HepG2 (cell line): ENCODE data around the gene TMEM167B. TPM values are rescaled to one million over a fixed set of nuclear protein-coding genes. Genes with fewer than 3 reads are reported as not detected.

Experiments
- EED ChIP-seq: sonication (generic); formaldehyde crosslinking; IDR thresholded peaks from 2 replicates; pipeline ENCODE4 v1.5.0; 2020; ENCODE audit warnings: mild to moderate bottlenecking, missing genetic modification reagents
- FOXP4 ChIP-seq: sonication (generic); formaldehyde crosslinking; IDR thresholded peaks from 2 replicates; pipeline ENCODE4 v1.4.0; 2020; ENCODE audit warnings: missing genetic modification reagents
- GATAD1 ChIP-seq: IDR thresholded peaks from 2 replicates; pipeline ENCODE4 v1.6.1; 2016; ENCODE audit warnings: missing genetic modification reagents, missing compliant biosample characterization
- TERF1 ChIP-seq: sonication (generic); formaldehyde crosslinking; IDR thresholded peaks from 2 replicates; pipeline ENCODE4 v1.8.0; 2022; ENCODE audit warnings: mild to moderate bottlenecking, missing genetic modification reagents, moderate library complexity
- ZBTB49 ChIP-seq: sonication (generic); formaldehyde crosslinking; IDR thresholded peaks from 2 replicates; pipeline ENCODE4 v1.4.0; 2020; ENCODE audit warnings: missing genetic modification reagents, borderline replicate concordance
- ZNF124 ChIP-seq: sonication (generic); formaldehyde crosslinking; IDR thresholded peaks from 2 replicates; pipeline ENCODE4 v1.4.0; 2020; ENCODE audit warnings: missing genetic modification reagents
- ZNF160 ChIP-seq: sonication (generic); formaldehyde crosslinking; IDR thresholded peaks from 2 replicates; pipeline ENCODE4 v1.8.0; 2022; ENCODE audit warnings: mild to moderate bottlenecking, inconsistent platforms, missing genetic modification reagents
- ZNF17 ChIP-seq: sonication (generic); formaldehyde crosslinking; IDR thresholded peaks from 2 replicates; pipeline ENCODE4 v1.5.0; 2020; ENCODE audit warnings: mild to moderate bottlenecking, missing genetic modification reagents
- ZNF256 ChIP-seq: sonication (generic); formaldehyde crosslinking; conservative IDR thresholded peaks from 2 replicates; pipeline ENCODE4 v1.4.0; 2020; ENCODE audit warnings: missing genetic modification reagents
- ZNF275 ChIP-seq: sonication (generic); formaldehyde crosslinking; IDR thresholded peaks from 2 replicates; pipeline ENCODE4 v1.8.0; 2022; ENCODE audit warnings: missing genetic modification reagents, mild to moderate bottlenecking, inconsistent platforms, borderline replicate concordance
- ZNF281 ChIP-seq: sonication (generic); formaldehyde crosslinking; IDR thresholded peaks from 2 replicates; pipeline ENCODE4 v1.4.0; 2020; ENCODE audit warnings: missing genetic modification reagents, borderline replicate concordance
- ZNF512B ChIP-seq: sonication (generic); formaldehyde crosslinking; IDR thresholded peaks from 2 replicates; pipeline ENCODE4 v1.5.1; 2020; ENCODE audit warnings: missing genetic modification reagents, mild to moderate bottlenecking, borderline replicate concordance
- ZNF530 ChIP-seq: sonication (generic); formaldehyde crosslinking; IDR thresholded peaks from 2 replicates; pipeline ENCODE4 v1.5.0; 2020; ENCODE audit warnings: low read depth, mild to moderate bottlenecking, missing genetic modification reagents
- ZNF605 ChIP-seq: sonication (generic); formaldehyde crosslinking; IDR thresholded peaks from 2 replicates; pipeline ENCODE4 v1.8.0; 2022; ENCODE audit warnings: mild to moderate bottlenecking, missing genetic modification reagents
- polyA plus RNA-seq, 8 experiments: library from polyadenylated mRNA; depleted of rRNA in 3 of 8; stranded (reverse) in 7 of 8; unstranded in 1 of 8; fragments of >200 nt; fragmentation: Illumina TruSeq in 4 of 8; extraction: Trizol in 4 of 8; gene quantifications; 2 replicates each; pipeline versions ENCODE4 v1.2.1 to v1.2.3, GENCODE V29; 2011 to 2016; ENCODE audit warnings: low read depth in 4 of 8, missing spikeins in 1 of 8, mixed read lengths in 1 of 8; ENCODE audit not compliant: insufficient read depth in 1 of 8
- total RNA-seq, 5 experiments: library from RNA; depleted of rRNA; stranded (reverse); fragments of >200 nt; fragmentation: Illumina TruSeq; extraction: Trizol; gene quantifications; 2 replicates each; pipeline ENCODE4 v1.2.3, GENCODE V29; 2016; ENCODE audit warnings: low read depth in 1 of 5

Gene TMEM167B
- total and polyA plus RNA-seq, 2 of the 13 experiments (the other 11 are each of a cell fraction or from before 2014, with no cell fraction given), result 9.5 to 22.4 TPM

GRCh38 chr1:109090196-109091077 lies at the start of gene TMEM167B (continued):
- TF ChIP-seq ZNF275 (CRISPR knock-in tag) (peak; percentile 87; the same call in 1 of the 2 replicates), ZNF530 (CRISPR knock-in tag) (no peak), ZNF17 (CRISPR knock-in tag) (no peak), ZNF512B (CRISPR knock-in tag) (no peak), ZNF605 (CRISPR knock-in tag) (peak; percentile 93), ZNF256 (CRISPR knock-in tag) (no peak), ZBTB49 (CRISPR knock-in tag) (peak; percentile 83; the same call in 1 of the 2 replicates), ZNF160 (CRISPR knock-in tag) (0 out of 2 replicates have a peak, but pooled peaks have one; percentile 27), ZNF281 (CRISPR knock-in tag) (peak; percentile 67; the same call in 1 of the 2 replicates), EED (CRISPR knock-in tag) (no peak), GATAD1 (CRISPR knock-in tag) (peak; percentile 94), TERF1 (CRISPR knock-in tag) (no peak), FOXP4 (CRISPR knock-in tag) (peak; percentile 65), ZNF124 (CRISPR knock-in tag) (0 out of 2 replicates have a peak, but pooled peaks have one; percentile 45)
